Mesothelial cell of epicardium (in vitro differentiated cells): Measurements from ENCODE around the gene DENND1C. TPM values are rescaled to one million over a fixed set of nuclear protein-coding genes. Genes with fewer than 3 reads are reported as not detected.

Experiments used
- DNase-seq, 2 experiments: peaks; one replicate each; pipeline ENCODE4 v3.0.0; 2021; ENCODE audit warnings: low spot score in 2 of 2; ENCODE audit not compliant: unreplicated experiment in 2 of 2
- H3K27ac Mint-ChIP-seq: 2 replicates; pipeline ENCODE4 v1.8.0; 2021; ENCODE audit warnings: mixed read lengths
- H3K27me3 Mint-ChIP-seq: 2 replicates; pipeline ENCODE4 v1.8.0; 2021; ENCODE audit warnings: low read depth, mixed read lengths
- H3K36me3 Mint-ChIP-seq: 2 replicates; pipeline ENCODE4 v1.8.0; 2021; ENCODE audit warnings: mixed read lengths
- H3K4me1 Mint-ChIP-seq: 2 replicates; pipeline ENCODE4 v1.8.0; 2021; ENCODE audit warnings: mixed read lengths
- H3K4me3 Mint-ChIP-seq: 2 replicates; pipeline ENCODE4 v1.8.0; 2021; ENCODE audit warnings: mild to moderate bottlenecking, moderate library complexity, mixed read lengths
- H3K9me3 Mint-ChIP-seq: 2 replicates; pipeline ENCODE4 v1.8.0; 2021; ENCODE audit warnings: mixed read lengths
- total RNA-seq: library from RNA; stranded (reverse); gene quantifications from 3 replicates; pipeline ENCODE4 v1.2.1, GENCODE V29; 2021
- TF ChIP-seq, protein P1 (sequence below): fragments of 200-600 bp; sonication (generic); IDR thresholded peaks from one replicate; pipeline ENCODE4 v1.5.0; 2021; ENCODE audit warnings: antibody characterized with exemption; ENCODE audit not compliant: unreplicated experiment

DENND1C gene
- total RNA-seq, 1 donor from 2014 or later: 0.63 TPM

DNA sequence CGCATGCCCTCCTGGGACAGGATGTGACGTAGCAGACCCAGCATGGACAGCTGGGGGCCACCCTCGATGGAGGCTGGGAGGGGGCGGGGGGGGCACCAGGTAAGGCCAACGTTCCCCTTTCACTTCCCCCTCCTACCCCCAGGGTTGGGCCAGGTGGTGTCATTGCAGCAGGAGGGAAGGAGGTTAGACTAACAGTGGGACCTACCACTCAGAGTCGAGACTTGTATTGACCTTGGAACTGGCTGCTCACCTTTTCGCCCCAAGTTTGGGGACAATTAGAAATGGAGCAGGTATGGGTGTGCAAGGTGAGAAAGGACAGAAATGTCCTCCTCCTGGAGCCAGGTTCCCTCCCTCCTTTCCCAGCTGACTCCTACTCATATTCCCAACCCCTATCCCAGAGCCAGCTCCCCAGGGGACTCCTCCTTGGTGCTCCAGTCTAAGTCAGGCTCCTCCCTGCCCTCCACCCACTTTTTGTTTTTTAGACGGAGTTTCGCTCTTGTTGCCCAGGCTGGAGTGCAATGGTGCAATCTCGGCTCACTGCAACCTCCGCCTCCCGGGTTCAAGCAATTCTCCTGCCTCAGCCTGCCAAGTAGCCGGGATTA is 39.4 kb downstream of the DENND1C start:
- H3K9me3 Mint-ChIP-seq: peaks cover 8% of the 10 kb centered on the region
- H3K27me3 Mint-ChIP-seq: no peaks in the 10 kb centered on the region
- H3K36me3 Mint-ChIP-seq: peaks cover 33% of the 10 kb centered on the region
- no peak for DNase-seq
- TF ChIP-seq, protein P1, sequence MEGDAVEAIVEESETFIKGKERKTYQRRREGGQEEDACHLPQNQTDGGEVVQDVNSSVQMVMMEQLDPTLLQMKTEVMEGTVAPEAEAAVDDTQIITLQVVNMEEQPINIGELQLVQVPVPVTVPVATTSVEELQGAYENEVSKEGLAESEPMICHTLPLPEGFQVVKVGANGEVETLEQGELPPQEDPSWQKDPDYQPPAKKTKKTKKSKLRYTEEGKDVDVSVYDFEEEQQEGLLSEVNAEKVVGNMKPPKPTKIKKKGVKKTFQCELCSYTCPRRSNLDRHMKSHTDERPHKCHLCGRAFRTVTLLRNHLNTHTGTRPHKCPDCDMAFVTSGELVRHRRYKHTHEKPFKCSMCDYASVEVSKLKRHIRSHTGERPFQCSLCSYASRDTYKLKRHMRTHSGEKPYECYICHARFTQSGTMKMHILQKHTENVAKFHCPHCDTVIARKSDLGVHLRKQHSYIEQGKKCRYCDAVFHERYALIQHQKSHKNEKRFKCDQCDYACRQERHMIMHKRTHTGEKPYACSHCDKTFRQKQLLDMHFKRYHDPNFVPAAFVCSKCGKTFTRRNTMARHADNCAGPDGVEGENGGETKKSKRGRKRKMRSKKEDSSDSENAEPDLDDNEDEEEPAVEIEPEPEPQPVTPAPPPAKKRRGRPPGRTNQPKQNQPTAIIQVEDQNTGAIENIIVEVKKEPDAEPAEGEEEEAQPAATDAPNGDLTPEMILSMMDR: no peak
- no peak overlapping the region for H3K27ac Mint-ChIP-seq
- H3K4me1 Mint-ChIP-seq: no peaks in the 10 kb centered on the region
- H3K4me3 Mint-ChIP-seq: no peak overlapping the region

DNA sequence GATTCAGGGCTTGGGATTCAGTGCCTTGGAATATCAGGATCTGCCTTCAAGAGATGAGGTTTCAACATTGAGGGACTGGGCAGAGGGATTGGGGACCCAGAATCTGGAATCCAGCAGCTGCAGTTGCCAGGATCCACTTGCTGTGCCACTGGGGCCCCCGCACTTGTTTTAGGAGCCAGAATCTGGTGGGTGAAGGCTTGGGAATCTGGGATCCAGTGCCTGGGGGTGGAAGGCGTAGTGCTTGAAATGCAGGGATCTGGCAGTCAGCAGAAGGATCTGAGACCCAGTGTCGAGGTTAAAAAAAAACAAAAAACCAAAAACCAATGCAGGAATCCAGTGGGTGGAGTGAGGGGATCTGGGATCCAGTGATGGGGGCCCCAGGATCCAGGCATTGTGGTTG is 40.7 kb downstream of the DENND1C start:
- H3K27ac Mint-ChIP-seq: no peak overlapping the region
- TF ChIP-seq, protein P1: no peak
- H3K9me3 Mint-ChIP-seq: peaks cover 4% of the 10 kb centered on the region

DNA sequence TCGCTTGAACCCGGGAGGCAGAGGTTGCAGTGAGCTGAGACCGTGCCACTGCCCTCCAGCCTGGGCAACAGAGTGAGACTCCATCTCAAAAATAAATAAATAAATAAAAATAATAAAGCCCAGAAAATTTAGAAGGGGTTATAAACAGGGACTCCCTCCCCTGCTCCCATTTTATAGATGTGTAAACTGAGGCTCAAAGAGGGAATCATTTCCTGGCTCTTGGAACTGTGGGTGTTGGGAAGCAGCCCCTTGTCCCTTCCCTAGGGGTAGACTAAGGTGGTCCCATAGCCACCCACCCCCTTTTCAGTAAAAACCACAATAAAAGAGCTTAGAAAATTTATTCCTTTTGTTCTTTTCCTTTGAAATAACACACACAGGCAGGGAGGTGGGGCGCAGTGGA is 41.8 kb downstream of the DENND1C start:
- Mint-ChIP-seq H3K4me3 (no peak overlapping the region), H3K36me3 (peaks cover 14% of the 10 kb centered on the region), H3K4me1 (no peaks in the 10 kb centered on the region), H3K27ac (no peak overlapping the region), H3K27me3 (no peaks in the 10 kb centered on the region), H3K9me3 (no peaks in the 10 kb centered on the region)
- TF ChIP-seq, protein P1: no peak
- no peak for DNase-seq

More for the DNA sequence above, 40.7 kb downstream of the DENND1C start:
- no peak for DNase-seq
- Mint-ChIP-seq H3K4me3 (no peak overlapping the region), H3K4me1 (no peaks in the 10 kb centered on the region), H3K36me3 (peaks cover 22% of the 10 kb centered on the region), H3K27me3 (no peaks in the 10 kb centered on the region)

DNA sequence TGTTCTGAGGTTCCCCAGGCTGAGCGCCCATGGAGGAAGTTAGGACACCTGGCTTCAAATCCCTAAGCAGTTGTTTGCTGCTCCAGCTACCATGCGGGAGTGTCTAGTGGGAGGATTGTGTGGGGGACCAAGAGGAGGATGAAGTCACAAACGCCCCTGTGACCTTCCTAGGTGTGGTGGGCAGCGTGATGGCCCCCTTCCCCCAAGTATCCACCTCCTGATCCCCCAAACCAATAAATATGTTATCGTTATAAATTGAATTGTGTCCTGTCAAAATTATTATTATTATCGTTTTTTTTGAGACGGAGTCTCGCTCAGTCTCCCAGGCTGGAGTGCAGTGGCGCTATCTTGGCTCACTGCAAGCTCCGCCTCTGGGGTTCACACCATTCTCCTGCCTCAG is 47.9 kb downstream of the DENND1C start, which contains the start of gene SLC25A41:
Gene SLC25A41 (minus strand): TSS at position 101 of the 400 bp plus-strand sequence. CDS start 70 bp downstream, at position 31.
- DNase-seq: no peak
- TF ChIP-seq, protein P1: no peak
- peaks cover 21% of the 10 kb centered on the region for H3K27me3 Mint-ChIP-seq
- no peaks in the 10 kb centered on the region for H3K9me3 Mint-ChIP-seq
- no peak within 1 kb of the TSS for H3K27ac Mint-ChIP-seq
- H3K4me1 Mint-ChIP-seq: no peaks in the 10 kb centered on the region
- H3K4me3 Mint-ChIP-seq: no peak within 1 kb of the TSS
- no peaks in the 10 kb centered on the region for H3K36me3 Mint-ChIP-seq

DNA sequence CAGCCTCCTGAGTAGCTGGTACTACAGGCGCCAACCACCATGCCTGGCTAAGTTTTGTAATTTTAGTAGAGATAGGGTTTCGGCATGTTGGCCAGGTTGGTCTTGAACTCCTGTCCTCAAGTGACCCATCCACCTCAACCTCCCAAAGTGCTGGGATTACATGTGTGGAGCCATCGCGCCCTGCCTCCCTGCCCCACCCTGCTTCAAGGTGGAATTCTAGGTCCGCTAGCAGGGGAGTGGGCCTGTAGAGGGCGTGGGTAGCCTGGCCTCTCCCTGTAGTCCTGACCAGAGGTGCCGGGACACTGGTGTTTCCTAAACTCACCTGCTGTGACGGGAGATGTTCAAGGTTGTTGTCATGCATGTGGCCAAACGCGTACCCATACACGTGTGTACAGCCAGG is 48.4 kb downstream of the DENND1C start:
- peaks cover 21% of the 10 kb centered on the region for H3K27me3 Mint-ChIP-seq
- H3K27ac Mint-ChIP-seq: no peak overlapping the region
- H3K36me3 Mint-ChIP-seq: no peaks in the 10 kb centered on the region
- no peaks in the 10 kb centered on the region for H3K9me3 Mint-ChIP-seq
- H3K4me3 Mint-ChIP-seq: no peak overlapping the region
- H3K4me1 Mint-ChIP-seq: no peaks in the 10 kb centered on the region
- no peak for DNase-seq
- TF ChIP-seq, protein P1: no peak
